ENCODE measurements around the gene P3H2.

DNA sequence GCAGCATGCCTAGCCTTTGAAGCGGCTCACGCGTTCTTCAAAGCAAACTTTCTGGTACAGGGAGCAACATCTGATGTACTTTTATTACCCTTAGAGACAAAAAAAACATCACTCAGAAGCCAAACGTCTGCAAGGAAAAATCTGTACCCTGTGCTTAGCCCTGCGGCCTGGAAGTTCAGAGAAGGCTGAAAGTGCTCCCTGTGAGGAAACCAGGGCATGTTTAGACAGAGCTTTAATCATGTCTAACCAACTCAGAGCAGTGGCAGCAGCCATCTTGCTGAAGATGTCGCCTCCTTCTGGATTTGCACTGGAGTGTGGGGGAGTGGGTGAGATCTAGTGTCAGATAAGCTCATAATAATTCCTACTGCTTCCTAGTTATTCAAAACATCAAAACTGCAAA is 170.4 kb downstream of the P3H2 start:
- no peak for TF ChIP-seq POLR2A (IDR thresholded peaks at IDR 0.05)
- TF ChIP-seq, protein P1, sequence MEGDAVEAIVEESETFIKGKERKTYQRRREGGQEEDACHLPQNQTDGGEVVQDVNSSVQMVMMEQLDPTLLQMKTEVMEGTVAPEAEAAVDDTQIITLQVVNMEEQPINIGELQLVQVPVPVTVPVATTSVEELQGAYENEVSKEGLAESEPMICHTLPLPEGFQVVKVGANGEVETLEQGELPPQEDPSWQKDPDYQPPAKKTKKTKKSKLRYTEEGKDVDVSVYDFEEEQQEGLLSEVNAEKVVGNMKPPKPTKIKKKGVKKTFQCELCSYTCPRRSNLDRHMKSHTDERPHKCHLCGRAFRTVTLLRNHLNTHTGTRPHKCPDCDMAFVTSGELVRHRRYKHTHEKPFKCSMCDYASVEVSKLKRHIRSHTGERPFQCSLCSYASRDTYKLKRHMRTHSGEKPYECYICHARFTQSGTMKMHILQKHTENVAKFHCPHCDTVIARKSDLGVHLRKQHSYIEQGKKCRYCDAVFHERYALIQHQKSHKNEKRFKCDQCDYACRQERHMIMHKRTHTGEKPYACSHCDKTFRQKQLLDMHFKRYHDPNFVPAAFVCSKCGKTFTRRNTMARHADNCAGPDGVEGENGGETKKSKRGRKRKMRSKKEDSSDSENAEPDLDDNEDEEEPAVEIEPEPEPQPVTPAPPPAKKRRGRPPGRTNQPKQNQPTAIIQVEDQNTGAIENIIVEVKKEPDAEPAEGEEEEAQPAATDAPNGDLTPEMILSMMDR (IDR thresholded peaks at IDR 0.05 in 4 of 5, conservative IDR thresholded peaks at IDR 0.05 in 1 of 5): no peak

All from gastrocnemius medialis (tissue), 4 donors.